ENCODE results near the gene RAB44. TPM values are rescaled to one million over a fixed set of nuclear protein-coding genes. Genes with fewer than 3 reads are reported as not detected.

Gene RAB44
- total RNA-seq, 1 donor from 2014 or later, result 0.96 TPM

GRCh38 chr6:36692861-36693702 lies 4.5 kb upstream of the RAB44 start:
- Histone ChIP-seq H3K4me3 (no peak overlapping the region), H3K4me1 (peaks cover 8% of the 10 kb centered on the region), H3K27ac (no peak overlapping the region), H3K27me3 (no peaks in the 10 kb centered on the region), H3K36me3 (no peaks in the 10 kb centered on the region), H3K9me3 (no peaks in the 10 kb centered on the region)
- intact Hi-C loops (cut with DNase I), result loop anchor here (5.0 kb wide), 1 partner anchor 64 kb away; no protein-coding TSS in a partner anchor
- TF ChIP-seq, protein P1, sequence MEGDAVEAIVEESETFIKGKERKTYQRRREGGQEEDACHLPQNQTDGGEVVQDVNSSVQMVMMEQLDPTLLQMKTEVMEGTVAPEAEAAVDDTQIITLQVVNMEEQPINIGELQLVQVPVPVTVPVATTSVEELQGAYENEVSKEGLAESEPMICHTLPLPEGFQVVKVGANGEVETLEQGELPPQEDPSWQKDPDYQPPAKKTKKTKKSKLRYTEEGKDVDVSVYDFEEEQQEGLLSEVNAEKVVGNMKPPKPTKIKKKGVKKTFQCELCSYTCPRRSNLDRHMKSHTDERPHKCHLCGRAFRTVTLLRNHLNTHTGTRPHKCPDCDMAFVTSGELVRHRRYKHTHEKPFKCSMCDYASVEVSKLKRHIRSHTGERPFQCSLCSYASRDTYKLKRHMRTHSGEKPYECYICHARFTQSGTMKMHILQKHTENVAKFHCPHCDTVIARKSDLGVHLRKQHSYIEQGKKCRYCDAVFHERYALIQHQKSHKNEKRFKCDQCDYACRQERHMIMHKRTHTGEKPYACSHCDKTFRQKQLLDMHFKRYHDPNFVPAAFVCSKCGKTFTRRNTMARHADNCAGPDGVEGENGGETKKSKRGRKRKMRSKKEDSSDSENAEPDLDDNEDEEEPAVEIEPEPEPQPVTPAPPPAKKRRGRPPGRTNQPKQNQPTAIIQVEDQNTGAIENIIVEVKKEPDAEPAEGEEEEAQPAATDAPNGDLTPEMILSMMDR (IDR thresholded peaks at IDR 0.05), result no peak
- DNase-seq (peak; percentile 70), ATAC-seq (peak; percentile 67)

DNA sequence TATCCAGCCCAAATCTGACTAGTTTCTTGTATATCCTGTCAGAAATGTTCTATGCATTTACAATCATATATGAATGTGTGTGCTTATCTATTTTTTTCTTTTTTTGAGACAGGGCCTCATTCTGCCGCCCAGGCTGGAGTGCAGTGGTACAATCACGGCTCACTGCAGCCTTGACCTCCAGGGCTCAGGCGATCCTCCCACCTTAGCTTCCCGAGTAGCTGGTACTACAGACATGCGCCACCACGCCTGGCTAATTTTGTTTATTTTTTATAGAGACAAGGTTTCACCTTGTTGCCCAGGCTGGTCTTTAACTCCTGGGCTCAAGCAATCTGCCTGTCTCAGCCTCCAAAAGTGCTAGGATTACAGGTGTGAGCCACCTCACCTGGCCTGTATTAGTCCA lies 3.0 kb upstream of the RAB44 start:
- Histone ChIP-seq H3K36me3 (no peaks in the 10 kb centered on the region), H3K4me1 (peaks cover 8% of the 10 kb centered on the region), H3K27me3 (no peaks in the 10 kb centered on the region), H3K4me3 (no peak overlapping the region), H3K9me3 (no peaks in the 10 kb centered on the region), H3K27ac (no peak overlapping the region)
- ATAC-seq (no peak), DNase-seq (peak; percentile 20)
- TF ChIP-seq, protein P1 (IDR thresholded peaks at IDR 0.05), result no peak
- intact Hi-C loops (cut with DNase I), result loop anchor here (5.0 kb wide), 1 partner anchor 63 kb away; no protein-coding TSS in a partner anchor

- Histone ChIP-seq H3K4me3 (no peak overlapping the region), H3K9me3 (no peaks in the 10 kb centered on the region), H3K27ac (no peak overlapping the region), H3K36me3 (no peaks in the 10 kb centered on the region), H3K27me3 (no peaks in the 10 kb centered on the region), H3K4me1 (peaks cover 8% of the 10 kb centered on the region)
- TF ChIP-seq, protein P1 (IDR thresholded peaks at IDR 0.05), result no peak
- intact Hi-C loops (cut with DNase I), result no loop called here
- DNase-seq (no peak), ATAC-seq (no peak)
Observed at GRCh38 chr6:36695414-36695813, 2.2 kb upstream of the RAB44 start.

GRCh38 chr6:36698196-36698595 lies 570 bp downstream of the RAB44 start:
- Histone ChIP-seq H3K9me3 (no peaks in the 10 kb centered on the region), H3K4me1 (no peaks in the 10 kb centered on the region), H3K27me3 (no peaks in the 10 kb centered on the region), H3K4me3 (no peak overlapping the region), H3K36me3 (no peaks in the 10 kb centered on the region), H3K27ac (no peak overlapping the region)
- intact Hi-C loops (cut with DNase I), result no loop called here
- ATAC-seq, result no peak
- peak; percentile 51 for DNase-seq
- TF ChIP-seq, protein P1 (IDR thresholded peaks at IDR 0.05), result no peak

DNA sequence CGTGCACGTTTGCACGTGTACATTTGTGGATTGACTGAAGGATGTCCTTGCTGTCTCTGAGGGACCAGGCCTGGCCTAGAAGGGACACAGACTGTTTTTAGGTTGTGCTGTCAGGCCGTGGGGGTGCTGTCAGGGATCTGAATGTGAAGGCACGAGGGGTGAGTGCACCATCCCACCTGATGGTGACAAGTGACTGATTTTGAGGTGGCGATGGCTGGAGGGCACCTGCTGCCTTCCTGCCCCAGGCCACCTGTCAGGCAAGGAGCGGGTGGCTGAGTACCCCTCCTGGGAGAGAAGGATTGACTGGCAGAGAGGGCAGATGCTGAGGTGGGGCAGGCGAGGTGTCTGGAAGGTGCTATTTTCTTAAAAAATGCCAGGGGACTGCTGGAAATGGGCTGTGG lies 1.2 kb downstream of the RAB44 start:
- Histone ChIP-seq H3K4me3 (no peak overlapping the region), H3K4me1 (no peaks in the 10 kb centered on the region), H3K27ac (no peak overlapping the region), H3K36me3 (no peaks in the 10 kb centered on the region), H3K27me3 (no peaks in the 10 kb centered on the region), H3K9me3 (no peaks in the 10 kb centered on the region)
- intact Hi-C loops (cut with DNase I), result no loop called here
- ATAC-seq, result no peak
- TF ChIP-seq, protein P1 (IDR thresholded peaks at IDR 0.05), result no peak
- DNase-seq, result peak; percentile 38

Data from upper lobe of right lung (tissue), 1 donor.